SK-N-SH (cell line): Measurements from ENCODE around the gene RFX4.

Experiments used
- CHD2 ChIP-seq: fragments of 150-350 bp; IDR thresholded peaks from 2 replicates; pipeline ENCODE4 v1.6.1; 2018; ENCODE audit warnings: low read length; ENCODE audit not compliant: partially characterized antibody
- CTCF ChIP-seq: fragments of 200-600 bp; sonication (generic); IDR thresholded peaks from 2 replicates; pipeline ENCODE4 v1.6.1; 2017; ENCODE audit warnings: antibody characterized with exemption, mild to moderate bottlenecking, moderate library complexity
- ELF1 ChIP-seq: IDR thresholded peaks from 2 replicates; pipeline ENCODE4 v1.4.0; 2012
- EZH2phosphoT487 ChIP-seq: fragments of 200-600 bp; sonication (generic); IDR thresholded peaks from 2 replicates; pipeline ENCODE4 v1.6.1; 2017; ENCODE audit warnings: low read depth, mixed run types, mild to moderate bottlenecking, antibody characterized with exemption, moderate library complexity, borderline replicate concordance
- FOSL2 ChIP-seq: IDR thresholded peaks from 2 replicates; pipeline ENCODE4 v1.4.0; 2012; ENCODE audit warnings: low read depth, mild to moderate bottlenecking, moderate library complexity, borderline replicate concordance
- GABPA ChIP-seq: IDR thresholded peaks from 2 replicates; pipeline ENCODE4 v1.4.0; 2012; ENCODE audit warnings: low read depth, mild to moderate bottlenecking
- NRF1 ChIP-seq: IDR thresholded peaks from 2 replicates; pipeline ENCODE4 v1.6.1; 2012; ENCODE audit warnings: low read depth, mild to moderate bottlenecking, low read length
- POLR2AphosphoS5 ChIP-seq: IDR thresholded peaks from 2 replicates; pipeline ENCODE4 v1.6.1; 2012; ENCODE audit warnings: low read depth, low read length
- RAD21 ChIP-seq: IDR thresholded peaks from 2 replicates; pipeline ENCODE4 v1.6.1; 2012; ENCODE audit warnings: mild to moderate bottlenecking, low read length
- TCF12 ChIP-seq: IDR thresholded peaks from 2 replicates; pipeline ENCODE4 v1.4.0; 2012
- TF ChIP-seq, protein P1 (sequence below): IDR thresholded peaks from 2 replicates; pipeline ENCODE4 v1.6.1; 2012; ENCODE audit warnings: mild to moderate bottlenecking, low read depth, low read length, moderate library complexity

- TF ChIP-seq CTCF (no peak), GABPA (no peak), TCF12 (no peak), EZH2phosphoT487 (no peak), NRF1 (no peak), FOSL2 (no peak), ELF1 (no peak), POLR2AphosphoS5 (no peak), RAD21 (no peak), CHD2 (no peak)
- TF ChIP-seq, protein P1, sequence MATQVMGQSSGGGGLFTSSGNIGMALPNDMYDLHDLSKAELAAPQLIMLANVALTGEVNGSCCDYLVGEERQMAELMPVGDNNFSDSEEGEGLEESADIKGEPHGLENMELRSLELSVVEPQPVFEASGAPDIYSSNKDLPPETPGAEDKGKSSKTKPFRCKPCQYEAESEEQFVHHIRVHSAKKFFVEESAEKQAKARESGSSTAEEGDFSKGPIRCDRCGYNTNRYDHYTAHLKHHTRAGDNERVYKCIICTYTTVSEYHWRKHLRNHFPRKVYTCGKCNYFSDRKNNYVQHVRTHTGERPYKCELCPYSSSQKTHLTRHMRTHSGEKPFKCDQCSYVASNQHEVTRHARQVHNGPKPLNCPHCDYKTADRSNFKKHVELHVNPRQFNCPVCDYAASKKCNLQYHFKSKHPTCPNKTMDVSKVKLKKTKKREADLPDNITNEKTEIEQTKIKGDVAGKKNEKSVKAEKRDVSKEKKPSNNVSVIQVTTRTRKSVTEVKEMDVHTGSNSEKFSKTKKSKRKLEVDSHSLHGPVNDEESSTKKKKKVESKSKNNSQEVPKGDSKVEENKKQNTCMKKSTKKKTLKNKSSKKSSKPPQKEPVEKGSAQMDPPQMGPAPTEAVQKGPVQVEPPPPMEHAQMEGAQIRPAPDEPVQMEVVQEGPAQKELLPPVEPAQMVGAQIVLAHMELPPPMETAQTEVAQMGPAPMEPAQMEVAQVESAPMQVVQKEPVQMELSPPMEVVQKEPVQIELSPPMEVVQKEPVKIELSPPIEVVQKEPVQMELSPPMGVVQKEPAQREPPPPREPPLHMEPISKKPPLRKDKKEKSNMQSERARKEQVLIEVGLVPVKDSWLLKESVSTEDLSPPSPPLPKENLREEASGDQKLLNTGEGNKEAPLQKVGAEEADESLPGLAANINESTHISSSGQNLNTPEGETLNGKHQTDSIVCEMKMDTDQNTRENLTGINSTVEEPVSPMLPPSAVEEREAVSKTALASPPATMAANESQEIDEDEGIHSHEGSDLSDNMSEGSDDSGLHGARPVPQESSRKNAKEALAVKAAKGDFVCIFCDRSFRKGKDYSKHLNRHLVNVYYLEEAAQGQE: no peak
Observed at GRCh38 chr12:106794369-106794768, 211.6 kb downstream of the RFX4 start.
